Tibial nerve (tissue), 4 donors: ENCODE measurements around the gene TTC6. TPM values are rescaled to one million over a fixed set of nuclear protein-coding genes. Genes with fewer than 3 reads are reported as not detected.

ENCODE experiments used
- DNase-seq, 2 donors: peaks; one replicate each; pipeline ENCODE4 v3.0.0-alpha.2; 2019; ENCODE audit warnings: low spot score in 2 of 2
- H3K27ac ChIP-seq, 4 donors: fragments of 200-600 bp; sonication (generic) in 3 of 4; one replicate each; pipeline ENCODE4 v1.5.1; 2017 to 2019; ENCODE audit warnings: mild to moderate bottlenecking in 1 of 4
- H3K27me3 ChIP-seq, 2 donors: fragments of 200-600 bp; sonication (generic) in 1 of 2; one replicate each; pipeline versions ENCODE4 v1.5.1 to v1.6.0; 2017 to 2019
- H3K36me3 ChIP-seq, 3 donors: fragments of 200-600 bp; sonication (generic); one replicate each; pipeline ENCODE4 v1.5.1; 2018 to 2019
- H3K4me1 ChIP-seq, 4 donors: fragments of 200-600 bp; sonication (generic) in 3 of 4; one replicate each; pipeline ENCODE4 v1.5.1; 2017 to 2019
- H3K4me3 ChIP-seq, 4 donors: fragments of 200-600 bp; sonication (generic) in 3 of 4; one replicate each; pipeline ENCODE4 v1.5.1; 2017 to 2019; ENCODE audit warnings: mild to moderate bottlenecking in 1 of 4, moderate library complexity in 1 of 4
- H3K9me3 ChIP-seq, 4 donors: fragments of 200-600 bp; sonication (generic) in 3 of 4; one replicate each; pipeline ENCODE4 v1.5.1; 2017 to 2019
- CTCF ChIP-seq, 5 experiments: fragments of 200-600 bp in 3 of 5; fragments of 450-650 bp in 2 of 5; sonication (generic) in 3 of 5; IDR thresholded peaks; one replicate each; pipeline ENCODE4 v1.5.1; 2016 to 2019; ENCODE audit warnings: antibody characterized with exemption in 5 of 5, mild to moderate bottlenecking in 3 of 5, moderate library complexity in 2 of 5
- EP300 ChIP-seq, 2 donors: sonication (generic); formaldehyde crosslinking; IDR thresholded peaks; one replicate each; pipeline ENCODE4 v1.6.1; 2017; ENCODE audit warnings: antibody characterized with exemption in 2 of 2, mild to moderate bottlenecking in 1 of 2
- POLR2A ChIP-seq, 2 donors: fragments of 450-650 bp; IDR thresholded peaks; one replicate each; pipeline ENCODE4 v1.6.1; 2017; ENCODE audit warnings: antibody characterized with exemption in 2 of 2, mild to moderate bottlenecking in 2 of 2, moderate library complexity in 2 of 2
- WGBS, 2 donors: methylation state at CpG; one replicate each; pipeline ENCODE4 v1.1.5; 2018; 5-methylcytosine and 5-hydroxymethylcytosine counted together
- total RNA-seq, 4 donors: library from RNA; depleted of rRNA; stranded (reverse); fragments of >200 nt; gene quantifications; one replicate each; pipeline ENCODE4 v1.1.0, GENCODE V29; 2016

The TTC6 gene
- total RNA-seq, 4 donors from 2014 or later: not detected

- 90 to 97% methylated on average over 1 of the region's 1 CpG for WGBS, 2 donors
- DNase-seq: no peak
- Histone ChIP-seq H3K27ac (no peak overlapping the region), H3K4me1 (peaks cover 0 to 8% (median 0%) of the 10 kb centered on the region in 4 donors), H3K4me3 (no peak overlapping the region), H3K9me3 (no peaks in the 10 kb centered on the region), H3K36me3 (no peaks in the 10 kb centered on the region), H3K27me3 (no peaks in the 10 kb centered on the region)
- no peak for TF ChIP-seq EP300 (IDR thresholded peaks at IDR 0.05)
- no peak for TF ChIP-seq CTCF (IDR thresholded peaks at IDR 0.05)
- TF ChIP-seq POLR2A (IDR thresholded peaks at IDR 0.05): no peak
Measured at GRCh38 chr14:37565550-37565949, 29.9 kb upstream of the TTC6 start.

GRCh38 chr14:37566811-37567371 is 28.5 kb upstream of the TTC6 start:
- no peak overlapping the region for H3K4me3 ChIP-seq
- no peak for DNase-seq
- no peak overlapping the region for H3K27ac ChIP-seq
- H3K27me3 ChIP-seq: no peaks in the 10 kb centered on the region
- H3K9me3 ChIP-seq: no peaks in the 10 kb centered on the region
- WGBS, 2 donors: 20 to 33% methylated on average over 3 of the region's 3 CpGs
- no peaks in the 10 kb centered on the region for H3K36me3 ChIP-seq
- TF ChIP-seq CTCF (IDR thresholded peaks at IDR 0.05) (no peak), POLR2A (IDR thresholded peaks at IDR 0.05) (no peak), EP300 (IDR thresholded peaks at IDR 0.05) (no peak)
- H3K4me1 ChIP-seq: peaks cover 0 to 8% (median 0%) of the 10 kb centered on the region in 4 donors

GRCh38 chr14:37569729-37570128 is 25.7 kb upstream of the TTC6 start:
- TF ChIP-seq CTCF (IDR thresholded peaks at IDR 0.05) (no peak), POLR2A (IDR thresholded peaks at IDR 0.05) (no peak), EP300 (IDR thresholded peaks at IDR 0.05) (no peak)
- Histone ChIP-seq H3K36me3 (no peaks in the 10 kb centered on the region), H3K4me3 (no peak overlapping the region), H3K9me3 (no peaks in the 10 kb centered on the region), H3K4me1 (peaks cover 0 to 8% (median 0%) of the 10 kb centered on the region in 4 donors), H3K27ac (no peak overlapping the region), H3K27me3 (peaks cover 0 to 1% of the 10 kb centered on the region in 2 donors)
- WGBS, 2 donors: 94% methylated on average over 7 of the region's 7 CpGs
- DNase-seq: no peak

GRCh38 chr14:37571391-37571790 is 24.0 kb upstream of the TTC6 start:
- no peak overlapping the region for H3K4me3 ChIP-seq
- no peaks in the 10 kb centered on the region for H3K36me3 ChIP-seq
- WGBS, 2 donors: 90 to 97% methylated on average over 4 of the region's 4 CpGs
- TF ChIP-seq CTCF (IDR thresholded peaks at IDR 0.05) (no peak), EP300 (IDR thresholded peaks at IDR 0.05) (no peak), POLR2A (IDR thresholded peaks at IDR 0.05) (no peak)
- H3K9me3 ChIP-seq: no peaks in the 10 kb centered on the region
- H3K27ac ChIP-seq: no peak overlapping the region
- DNase-seq: no peak
- H3K27me3 ChIP-seq: peaks cover 0 to 7% of the 10 kb centered on the region in 2 donors
- H3K4me1 ChIP-seq: peaks cover 0 to 8% (median 0%) of the 10 kb centered on the region in 4 donors

GRCh38 chr14:37573356-37573755 is 22.1 kb upstream of the TTC6 start:
- TF ChIP-seq EP300 (IDR thresholded peaks at IDR 0.05) (no peak), POLR2A (IDR thresholded peaks at IDR 0.05) (no peak), CTCF (IDR thresholded peaks at IDR 0.05) (no peak)
- 50% methylated on average over 2 of the region's 2 CpGs for WGBS, 2 donors
- Histone ChIP-seq H3K4me3 (no peak overlapping the region), H3K4me1 (no peaks in the 10 kb centered on the region), H3K27me3 (peaks cover 0 to 7% of the 10 kb centered on the region in 2 donors), H3K36me3 (no peaks in the 10 kb centered on the region), H3K27ac (no peak overlapping the region), H3K9me3 (no peaks in the 10 kb centered on the region)
- DNase-seq: no peak
